H1 (cell line): ENCODE results near the gene DAW1. TPM values are rescaled to one million over a fixed set of nuclear protein-coding genes. Genes with fewer than 3 reads are reported as not detected.

ENCODE experiments used
- CTCF ChIA-PET: fragments of 300-600 bp; sonication (Branson Sonifier 250); formaldehyde crosslinking; loops from one replicate; lab custom pipeline; 2021; ENCODE audit not compliant: partially characterized antibody; lab: Charles Lee
- POLR2A ChIA-PET: fragments of 300-600 bp; sonication (Branson Sonifier 250); formaldehyde crosslinking; loops from one replicate; lab custom pipeline; 2021; ENCODE audit warnings: inconsistent platforms; ENCODE audit not compliant: partially characterized antibody; lab: Charles Lee
- DNase-seq, 2 experiments: peaks; one replicate each; pipeline versions ENCODE4 v3.0.0 to v3.0.0-alpha.2; 2010 to 2022; ENCODE audit warnings: low spot score in 2 of 2, low read depth in 1 of 2, mixed read lengths in 1 of 2
- FAIRE-seq: peaks from 2 replicates; lab custom pipeline; 2011; peaks lifted over from hg19 to GRCh38; lab: Jason Lieb, UNC
- H2AFZ ChIP-seq: 2 replicates; pipeline ENCODE4 v1.8.1; 2012; ENCODE audit warnings: low read length, inconsistent platforms
- H2AK5ac ChIP-seq: 2 replicates; pipeline ENCODE4 v1.6.1; 2013; ENCODE audit warnings: low read depth, low read length
- H2BK120ac ChIP-seq: replicated peaks from 2 replicates; pipeline ENCODE3; 2013; ENCODE audit warnings: low read depth, low read length, inconsistent platforms
- H2BK12ac ChIP-seq: 2 replicates; pipeline ENCODE4 v1.6.1; 2013; ENCODE audit warnings: low read depth, low read length
- H2BK15ac ChIP-seq: 2 replicates; pipeline ENCODE4 v1.6.1; 2013; ENCODE audit warnings: low read length
- H2BK20ac ChIP-seq: 2 replicates; pipeline ENCODE4 v1.6.1; 2013; ENCODE audit warnings: low read length
- H2BK5ac ChIP-seq: 2 replicates; pipeline ENCODE4 v1.6.1; 2013; ENCODE audit warnings: low read depth, low read length
- H3K14ac ChIP-seq: 2 replicates; pipeline ENCODE4 v1.6.1; 2013; ENCODE audit warnings: inconsistent platforms; ENCODE audit not compliant: insufficient read length
- H3K18ac ChIP-seq: 2 replicates; pipeline ENCODE4 v1.6.1; 2013; ENCODE audit warnings: low read length; ENCODE audit errors: extremely low read depth
- H3K23ac ChIP-seq: 2 replicates; pipeline ENCODE4 v1.6.1; 2013; ENCODE audit warnings: inconsistent platforms; ENCODE audit not compliant: insufficient read length
- H3K23me2 ChIP-seq: 2 replicates; pipeline ENCODE4 v1.6.1; 2013; ENCODE audit warnings: low read depth, low read length
- H3K27ac ChIP-seq: 2 replicates; pipeline ENCODE4 v1.6.1; 2011; ENCODE audit warnings: low read depth, low read length, inconsistent platforms
- H3K27me3 ChIP-seq, 4 experiments: replicated peaks in 1 of 4; 1 replicate in 1 of 4; 2 replicates in 3 of 4; pipeline versions ENCODE4 v1.6.1 to v1.8.1; 2011 to 2013; ENCODE audit warnings: low read length in 3 of 4, mild to moderate bottlenecking in 3 of 4, inconsistent platforms in 2 of 4, mixed read lengths in 2 of 4, moderate library complexity in 1 of 4; ENCODE audit not compliant: control insufficient read depth in 3 of 4, insufficient read depth in 3 of 4; ENCODE audit errors: extremely low read depth in 1 of 4
- H3K36me3 ChIP-seq, 4 experiments: 2 replicates each; pipeline versions ENCODE4 v1.6.1 to v1.8.1; 2011 to 2013; ENCODE audit warnings: mild to moderate bottlenecking in 4 of 4, low read length in 3 of 4, moderate library complexity in 2 of 4, control low read depth in 1 of 4, inconsistent platforms in 1 of 4; ENCODE audit not compliant: insufficient read depth in 4 of 4, control insufficient read depth in 2 of 4
- H3K4ac ChIP-seq: replicated peaks from 2 replicates; pipeline ENCODE3; 2013; ENCODE audit warnings: low read length, low read depth, mixed read lengths, inconsistent platforms; ENCODE audit not compliant: insufficient read length
- H3K4me1 ChIP-seq, 4 experiments: replicated peaks in 1 of 4; 1 replicate in 1 of 4; 2 replicates in 3 of 4; pipeline versions ENCODE4 v1.6.1 to v1.8.1; 2011 to 2013; ENCODE audit warnings: low read length in 3 of 4, inconsistent platforms in 2 of 4, mixed read lengths in 1 of 4; ENCODE audit not compliant: insufficient read depth in 4 of 4, control insufficient read depth in 3 of 4
- H3K4me2 ChIP-seq, 2 experiments: 2 replicates each; pipeline versions ENCODE4 v1.6.1 to v1.8.1; 2011 to 2013; ENCODE audit warnings: low read depth in 2 of 2, low read length in 2 of 2, control low read depth in 1 of 2, inconsistent platforms in 1 of 2, mild to moderate bottlenecking in 1 of 2; ENCODE audit not compliant: insufficient read depth in 1 of 2
- H3K4me3 ChIP-seq, 4 experiments: fragments of 200-600, 300-600 bp in 1 of 4; sonication (generic), shearing (Covaris generic), sonication (Bioruptor Twin) in 1 of 4; 2 replicates each; pipeline versions ENCODE4 v1.5.1 to v1.8.1; 2011 to 2016; ENCODE audit warnings: low read length in 4 of 4, low read depth in 3 of 4, control low read depth in 2 of 4, inconsistent platforms in 2 of 4, mild to moderate bottlenecking in 2 of 4, mixed read lengths in 1 of 4, moderate library complexity in 1 of 4; ENCODE audit not compliant: insufficient read depth in 2 of 4; ENCODE audit errors: extremely low read depth in 1 of 4
- H3K56ac ChIP-seq: replicated peaks from 2 replicates; pipeline ENCODE3; 2013; ENCODE audit warnings: low read depth, mild to moderate bottlenecking, mixed read lengths, low read length, inconsistent platforms; ENCODE audit not compliant: insufficient read length
- H3K79me1 ChIP-seq: 2 replicates; pipeline ENCODE4 v1.6.1; 2013; ENCODE audit warnings: low read depth, low read length, control low read depth
- H3K79me2 ChIP-seq, 2 experiments: 2 replicates each; pipeline versions ENCODE4 v1.6.1 to v1.8.1; 2012 to 2013; ENCODE audit warnings: low read length in 2 of 2, mild to moderate bottlenecking in 2 of 2, inconsistent platforms in 1 of 2; ENCODE audit not compliant: insufficient read depth in 2 of 2, control insufficient read depth in 1 of 2
- H3K9ac ChIP-seq, 4 experiments: replicated peaks in 1 of 4; 1 replicate in 1 of 4; 2 replicates in 3 of 4; pipeline versions ENCODE4 v1.6.1 to v1.8.1; 2011 to 2013; ENCODE audit warnings: low read depth in 3 of 4, low read length in 3 of 4, control low read depth in 2 of 4, mild to moderate bottlenecking in 2 of 4, moderate library complexity in 2 of 4, inconsistent platforms in 1 of 4; ENCODE audit errors: extremely low read depth in 1 of 4
- H3K9me3 ChIP-seq, 2 experiments: 2 replicates each; pipeline versions ENCODE4 v1.6.1 to v1.8.1; 2012 to 2013; ENCODE audit warnings: mild to moderate bottlenecking in 2 of 2, moderate library complexity in 2 of 2, control low read depth in 1 of 2, inconsistent platforms in 1 of 2, low read depth in 1 of 2, low read length in 1 of 2, mixed read lengths in 1 of 2; ENCODE audit not compliant: insufficient read depth in 2 of 2
- H4K20me1 ChIP-seq, 2 experiments: replicated peaks in 1 of 2; 2 replicates each; pipeline versions ENCODE3 to v1.8.1; 2011 to 2013; ENCODE audit warnings: inconsistent platforms in 2 of 2, low read length in 2 of 2, mild to moderate bottlenecking in 1 of 2; ENCODE audit not compliant: insufficient read depth in 2 of 2, control insufficient read depth in 1 of 2
- H4K5ac ChIP-seq: 2 replicates; pipeline ENCODE4 v1.6.1; 2013; ENCODE audit warnings: low read length, low read depth, mixed read lengths, inconsistent platforms; ENCODE audit not compliant: insufficient read length
- H4K8ac ChIP-seq: 2 replicates; pipeline ENCODE4 v1.8.0; 2013; ENCODE audit warnings: mild to moderate bottlenecking, moderate library complexity, low read length, inconsistent platforms; ENCODE audit not compliant: insufficient read depth; ENCODE audit errors: extremely low read depth
- H4K91ac ChIP-seq: replicated peaks from 2 replicates; pipeline ENCODE3; 2013; ENCODE audit warnings: low read length, mixed read lengths, inconsistent platforms; ENCODE audit not compliant: insufficient read length
- CBX8 ChIP-seq: fragments of 300-800, 300-1000 bp; sonication (generic); IDR thresholded peaks from 2 replicates; pipeline ENCODE4 v1.7.1; 2016; ENCODE audit warnings: low read depth, low read length, borderline replicate concordance
- CTBP2 ChIP-seq: IDR thresholded peaks from 2 replicates; pipeline ENCODE4 v1.7.0; 2011; ENCODE audit warnings: borderline replicate concordance, mild to moderate bottlenecking, moderate library complexity, mixed read lengths, low read length; ENCODE audit not compliant: insufficient read depth, insufficient read length
- EZH2 ChIP-seq: fragments of 200-600 bp; sonication (generic); IDR thresholded peaks from 2 replicates; pipeline ENCODE4 v1.7.1; 2012; ENCODE audit warnings: low read depth, mild to moderate bottlenecking, moderate library complexity, low read length, inconsistent platforms; ENCODE audit not compliant: severe bottlenecking
- NANOG ChIP-seq: IDR thresholded peaks from 2 replicates; pipeline ENCODE4 v1.6.1; 2011; ENCODE audit warnings: low read length, low read depth, mild to moderate bottlenecking, inconsistent platforms; ENCODE audit not compliant: insufficient read depth, poor library complexity, severe bottlenecking
- SIN3A ChIP-seq, 2 experiments: IDR thresholded peaks in 1 of 2; conservative IDR thresholded peaks in 1 of 2; 2 replicates each; pipeline ENCODE4 v1.6.1; 2011 to 2012; ENCODE audit warnings: low read length in 2 of 2, improper control_type of control experiment in 1 of 2, low read depth in 1 of 2, mild to moderate bottlenecking in 1 of 2
- SIRT6 ChIP-seq: IDR thresholded peaks from one replicate; pipeline ENCODE4 v1.7.1; 2012; ENCODE audit warnings: low read length, inconsistent platforms
- SIX5 ChIP-seq: IDR thresholded peaks from 2 replicates; pipeline ENCODE4 v1.6.1; 2011; ENCODE audit warnings: mild to moderate bottlenecking, low read depth, low read length
- SP1 ChIP-seq: IDR thresholded peaks from 2 replicates; pipeline ENCODE4 v1.6.1; 2011; ENCODE audit warnings: low read depth, low read length
- SP2 ChIP-seq: IDR thresholded peaks from 2 replicates; pipeline ENCODE4 v1.6.1; 2012; ENCODE audit warnings: mild to moderate bottlenecking, low read length, inconsistent platforms
- SP4 ChIP-seq: IDR thresholded peaks from 2 replicates; pipeline ENCODE4 v1.6.1; 2012; ENCODE audit warnings: low read length, inconsistent platforms
- TBP ChIP-seq: IDR thresholded peaks from 2 replicates; pipeline ENCODE4 v1.6.1; 2011; ENCODE audit warnings: low read depth, low read length, improper control_type of control experiment
- WGBS, 2 experiments: shearing (Covaris generic) in 1 of 2; methylation state at CpG; one replicate each; pipeline versions ENCODE4 v1.1.6 to v1.1.7; 2013 to 2015; ENCODE audit warnings: low lambda C conversion rate in 2 of 2, mixed read lengths in 2 of 2, inconsistent platforms in 1 of 2, low coverage in 1 of 2, missing lambda C conversion rate in 1 of 2; ENCODE audit not compliant: insufficient replicate concordance in 2 of 2, insufficient coverage in 1 of 2, insufficient read length in 1 of 2; ENCODE audit errors: extremely low coverage in 1 of 2, missing lambda C conversion rate in 1 of 2; 5-methylcytosine and 5-hydroxymethylcytosine counted together
- polyA plus RNA-seq, 7 experiments: library from polyadenylated mRNA; depleted of rRNA in 3 of 7; stranded (reverse) in 5 of 7; unstranded in 2 of 7; fragments of >200 nt in 5 of 7; fragments of 200-250 nt in 2 of 7; gene quantifications; 1 replicate in 5 of 7; 2 replicates in 1 of 7; 4 replicates in 1 of 7; pipeline versions ENCODE4 v1.2.1 to v1.2.3, GENCODE V29; 2011 to 2013; ENCODE audit warnings: missing spikeins in 2 of 7, mixed read lengths in 2 of 7
- total RNA-seq: library from RNA; stranded (reverse); fragmentation: NEBNext Ultra II Directional; extraction: Animal tissue kit (Norgen Biotek cat#: 25700); gene quantifications from 2 replicates; pipeline ENCODE4 v1.2.1, GENCODE V29; 2021

Gene DAW1
- total and polyA plus RNA-seq, 2 of the 8 experiments (the other 6 are each of a cell fraction or from before 2014, with no cell fraction given) = 0.44 to 1.4 TPM

GRCh38 chr2:227888289-227888688 is 16.9 kb downstream of the DAW1 start:
- no peaks in the 10 kb centered on the region for H3K27me3 ChIP-seq
- H3K23me2 ChIP-seq = no peaks in the 10 kb centered on the region
- H3K4ac ChIP-seq = no peak overlapping the region
- no peak for FAIRE-seq
- no peak overlapping the region for H2BK120ac ChIP-seq
- H3K9me3 ChIP-seq = no peaks in the 10 kb centered on the region
- no peaks in the 10 kb centered on the region for H3K79me2 ChIP-seq
- H4K20me1 ChIP-seq = no peaks in the 10 kb centered on the region
- H3K23ac ChIP-seq = no peak overlapping the region
- H4K91ac ChIP-seq = no peak overlapping the region
- no peaks in the 10 kb centered on the region for H3K36me3 ChIP-seq
- peak overlapping the region; percentile 72; the same call in 1 of the 2 replicates for H2AFZ ChIP-seq
- no peak overlapping the region for H3K27ac ChIP-seq
- no peaks in the 10 kb centered on the region for H3K4me1 ChIP-seq
- no peak overlapping the region for H4K8ac ChIP-seq
- ChIA-PET POLR2A (no interaction called here), CTCF (interaction anchor here (0.5 to 3.2 kb wide), 7 partner anchors 11 to 765 kb away, joined by 3 to 14 read pairs (median 4); partner anchors contain the start of gene DAW1)
- H3K9ac ChIP-seq = no peak overlapping the region
- H2BK20ac ChIP-seq = no peak overlapping the region
- H2BK12ac ChIP-seq = no peak overlapping the region
- H3K4me2 ChIP-seq = no peak overlapping the region
- H2BK5ac ChIP-seq = no peak overlapping the region
- no peaks in the 10 kb centered on the region for H3K79me1 ChIP-seq
- H3K56ac ChIP-seq = no peak overlapping the region
- no peak overlapping the region for H4K5ac ChIP-seq
- H3K18ac ChIP-seq = no peak overlapping the region
- no peak overlapping the region for H2BK15ac ChIP-seq
- DNase-seq = no peak
- WGBS, 2 experiments = 77% methylated on average over 5 of the region's 5 CpGs; no CpG with 5 or more reads in 1 of the 2 experiments
- no peak overlapping the region for H3K4me3 ChIP-seq
- no peak overlapping the region for H3K14ac ChIP-seq
- H2AK5ac ChIP-seq = no peak overlapping the region
- no peak for TF ChIP-seq SIX5
- no peak for TF ChIP-seq CBX8
- TF ChIP-seq NANOG = no peak
- TF ChIP-seq CTBP2 = no peak
- TF ChIP-seq TBP = no peak
- TF ChIP-seq SIN3A (conservative IDR thresholded peaks at IDR 0.05 in 1 of 2, IDR thresholded peaks at IDR 0.05 in 1 of 2; ENCODE audit: low read depth in 1 of 2, low read length in 2 of 2) = no peak
- TF ChIP-seq SIRT6 = no peak
- TF ChIP-seq EZH2 = no peak
- TF ChIP-seq SP1 = no peak
- TF ChIP-seq SP4 = no peak
- no peak for TF ChIP-seq SP2
